ENCODE results near the gene STAT1.

The STAT1 gene

GRCh38 chr2:190938771-190939335 lies 75.1 kb downstream of the STAT1 start:
- in situ Hi-C loops (cut with MboI; ENCODE audit: low sequenced_read_pairs, unreplicated experiment): no loop called here
- DNase-seq (ENCODE audit: low spot score): no peak

GRCh38 chr2:190935054-190935453 lies 78.9 kb downstream of the STAT1 start:
- no peak for DNase-seq (ENCODE audit: low spot score)
- TF ChIP-seq CTCF (IDR thresholded peaks at IDR 0.05; ENCODE audit: borderline replicate concordance, control extremely low read depth, extremely low read depth, insufficient read depth, missing control alignments): no peak
- in situ Hi-C loops (cut with MboI; ENCODE audit: low sequenced_read_pairs, unreplicated experiment): no loop called here

More at GRCh38 chr2:190938771-190939335, 75.1 kb downstream of the STAT1 start:
- TF ChIP-seq CTCF (IDR thresholded peaks at IDR 0.05; ENCODE audit: borderline replicate concordance, control extremely low read depth, extremely low read depth, insufficient read depth, missing control alignments): no peak

GRCh38 chr2:190933361-190933760 lies 80.6 kb downstream of the STAT1 start:
- DNase-seq (ENCODE audit: low spot score): no peak
- in situ Hi-C loops (cut with MboI; ENCODE audit: low sequenced_read_pairs, unreplicated experiment): no loop called here
- no peak for TF ChIP-seq CTCF (IDR thresholded peaks at IDR 0.05; ENCODE audit: borderline replicate concordance, control extremely low read depth, extremely low read depth, insufficient read depth, missing control alignments)

GRCh38 chr2:190932514-190932913 lies 81.5 kb downstream of the STAT1 start:
- in situ Hi-C loops (cut with MboI; ENCODE audit: low sequenced_read_pairs, unreplicated experiment): no loop called here
- no peak for TF ChIP-seq CTCF (IDR thresholded peaks at IDR 0.05; ENCODE audit: borderline replicate concordance, control extremely low read depth, extremely low read depth, insufficient read depth, missing control alignments)
- no peak for DNase-seq (ENCODE audit: low spot score)

GRCh38 chr2:190930411-190930810 lies 83.6 kb downstream of the STAT1 start:
- no peak for TF ChIP-seq CTCF (IDR thresholded peaks at IDR 0.05; ENCODE audit: borderline replicate concordance, control extremely low read depth, extremely low read depth, insufficient read depth, missing control alignments)
- in situ Hi-C loops (cut with MboI; ENCODE audit: low sequenced_read_pairs, unreplicated experiment): no loop called here
- DNase-seq (ENCODE audit: low spot score): no peak

- no peak for DNase-seq (ENCODE audit: low spot score)
- no peak for TF ChIP-seq CTCF (IDR thresholded peaks at IDR 0.05; ENCODE audit: borderline replicate concordance, control extremely low read depth, extremely low read depth, insufficient read depth, missing control alignments)
- in situ Hi-C loops (cut with MboI; ENCODE audit: low sequenced_read_pairs, unreplicated experiment): no loop called here
Measured at GRCh38 chr2:190929919-190930318, 84.1 kb downstream of the STAT1 start.
